ENCODE data around the gene ZNF708. TPM values are rescaled to one million over a fixed set of nuclear protein-coding genes. Genes with fewer than 3 reads are reported as not detected.
"Not testable (repeated sequence)": the region's sequence is repeated elsewhere in the genome, so short reads cannot be mapped to it uniquely, and the experiment has no call there.

Gene ZNF708
- total RNA-seq, 2 experiments from 2014 or later = 10.3 to 10.7 TPM

- POLR2A ChIA-PET = no interaction called here
- CTCF ChIA-PET = no interaction called here
Observed at GRCh38 chr19:21264416-21264815, 64.8 kb downstream of the ZNF708 start.

- CTCF ChIA-PET = not testable (repeated sequence)
Observed at GRCh38 chr19:21260848-21261381, 68.3 kb downstream of the ZNF708 start.

GRCh38 chr19:21260164-21260847 lies 68.9 kb downstream of the ZNF708 start:
- CTCF ChIA-PET = no interaction called here

More at GRCh38 chr19:21260848-21261381, 68.3 kb downstream of the ZNF708 start:
- POLR2A ChIA-PET = not testable (repeated sequence)

GRCh38 chr19:21259421-21260124 lies 69.6 kb downstream of the ZNF708 start:
- POLR2A ChIA-PET, CTCF ChIA-PET: not testable (repeated sequence)

More at GRCh38 chr19:21260164-21260847, 68.9 kb downstream of the ZNF708 start:
- POLR2A ChIA-PET = no interaction called here

- CTCF ChIA-PET = no interaction called here
- POLR2A ChIA-PET = no interaction called here
Observed at GRCh38 chr19:21256722-21257121, 72.5 kb downstream of the ZNF708 start.

Other genes with a start within 250 kb of the ZNF708 start
- gene ZNF714, start 247.2 kb downstream of the ZNF708 start, total RNA-seq = 10 to 100 TPM; 13.3 to 16.6 TPM
- 10 to 100 TPM; 12.2 to 13.8 TPM for gene ZNF431, start 187.4 kb downstream of the ZNF708 start, total RNA-seq
- gene ZNF738, start 29.6 kb upstream of the ZNF708 start, total RNA-seq = 10 to 100 TPM in 1 of 2 experiments, 1 to 10 TPM in 1; 8.1 to 10.1 TPM
- gene ZNF493, start 67.7 kb upstream of the ZNF708 start, total RNA-seq = 10 to 100 TPM; 10.2 to 11.4 TPM
- gene ZNF429, start 176.2 kb upstream of the ZNF708 start, total RNA-seq = 1 to 10 TPM; 6.4 to 7.1 TPM

Measured in activated CD8-positive, alpha-beta memory T cell treated with anti-CD3 and anti-CD28 coated beads for 36 hours (primary cell).